Stimulated activated CD4-positive, alpha-beta T cell treated with anti-CD3 and anti-CD28 coated beads, Interleukin-15, amount 100 ng/mL, for 1 hour (primary cell): ENCODE results near the gene SLMAP.

Experiments used
- DNase-seq, 2 donors: peaks; one replicate each; pipeline ENCODE4 v3.0.0-alpha.2; 2020; ENCODE audit warnings: low read depth in 1 of 2, low spot score in 1 of 2

Gene SLMAP

DNA sequence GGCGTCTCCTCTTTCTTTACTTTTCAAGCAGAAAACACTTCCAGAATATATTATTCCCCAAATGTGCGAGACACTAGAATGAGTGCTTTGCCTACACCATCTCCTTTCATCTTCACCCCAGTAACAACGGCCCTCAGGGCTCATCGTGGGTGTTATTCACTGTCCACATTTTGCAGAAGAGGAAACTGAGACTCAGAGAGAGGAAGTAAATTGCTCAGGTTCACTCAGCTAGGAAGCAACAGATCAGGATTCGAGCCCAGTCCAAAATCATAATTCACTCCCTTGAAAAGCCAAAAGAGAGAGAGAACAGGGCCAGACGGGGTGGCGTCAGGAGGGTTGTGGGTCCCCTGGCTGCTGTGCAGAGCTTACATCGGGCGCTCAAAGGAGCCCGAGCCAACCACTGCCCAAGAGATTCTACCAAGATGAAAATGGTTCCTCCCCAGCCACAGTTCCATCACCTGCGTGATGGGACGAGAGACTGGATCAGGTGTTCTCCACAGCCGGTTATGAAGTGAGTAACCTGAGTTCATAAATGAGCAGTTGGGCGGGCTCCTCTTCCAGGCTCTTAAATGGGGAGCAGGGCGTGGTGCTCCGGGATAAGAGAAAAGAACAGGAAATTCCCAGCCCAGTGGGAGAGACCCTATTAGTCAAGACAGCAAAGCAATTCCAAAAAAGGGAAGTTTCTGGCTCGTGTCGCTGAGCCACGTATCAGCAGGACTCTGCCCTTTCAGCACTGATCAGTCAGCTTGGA is 203.5 kb downstream of the SLMAP start:
- DNase-seq: no peak

GRCh38 chr3:57960174-57960505 is 204.0 kb downstream of the SLMAP start:
- no peak for DNase-seq

DNA sequence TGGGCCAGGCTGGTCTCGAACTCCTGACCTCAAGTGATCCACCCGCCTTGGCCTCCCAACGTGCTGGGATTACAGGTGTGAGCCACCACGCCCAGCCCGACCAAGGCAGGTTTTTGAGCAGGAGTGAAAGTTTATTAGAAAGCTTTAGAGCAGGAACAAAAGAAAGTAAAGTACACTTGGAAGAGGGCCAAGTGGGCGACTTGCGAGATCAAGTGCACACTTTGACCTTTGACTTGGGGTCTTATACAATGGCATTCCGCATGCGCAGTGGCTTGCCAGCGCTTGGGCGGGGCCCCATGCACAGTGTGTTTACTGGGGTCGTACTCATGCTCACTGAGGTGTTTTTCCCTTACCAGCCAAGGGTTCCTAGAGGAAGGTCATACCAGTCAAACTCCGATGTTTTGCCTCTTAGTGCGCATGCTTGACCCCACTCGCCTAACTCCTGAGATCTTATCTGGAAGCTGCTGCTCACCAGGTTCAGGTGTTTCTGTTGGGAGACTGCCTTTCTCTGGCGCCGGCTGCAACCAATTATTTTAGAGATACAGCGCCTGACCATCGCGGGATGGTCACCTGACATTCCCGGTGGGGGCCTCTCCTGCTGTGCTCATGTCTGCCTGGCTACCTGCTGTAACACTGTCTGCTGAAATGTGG is 205.2 kb downstream of the SLMAP start:
- no peak for DNase-seq

DNA sequence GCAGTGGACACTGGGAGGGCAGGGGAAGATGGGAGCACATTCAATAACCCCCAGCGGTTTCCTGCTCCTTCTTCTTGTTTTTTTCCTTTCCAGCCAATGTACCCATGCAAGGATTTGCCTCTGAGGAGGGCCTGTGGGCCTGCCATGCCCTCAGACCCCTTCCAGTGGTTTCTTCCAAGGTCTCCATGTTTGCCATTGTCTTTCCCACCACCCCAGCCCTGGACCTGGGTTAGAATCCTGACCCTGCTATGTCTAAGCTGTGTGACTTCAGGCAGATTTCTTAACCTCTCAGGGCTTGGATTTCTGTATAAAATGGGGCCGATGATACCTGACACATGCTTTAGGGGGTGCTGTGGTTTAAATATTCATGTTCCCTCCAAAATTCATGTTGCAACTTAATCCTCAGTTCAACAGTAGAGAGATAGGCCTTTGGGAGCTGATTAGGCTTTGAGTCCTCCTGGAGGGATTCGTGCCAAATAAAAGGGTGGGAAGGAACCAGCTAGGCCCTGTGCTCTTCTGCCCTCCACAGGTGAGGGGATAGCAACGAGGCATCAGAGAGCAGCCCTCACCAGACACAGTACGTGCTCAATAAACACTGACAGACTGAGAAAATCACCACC is 205.8 kb downstream of the SLMAP start:
- DNase-seq: no peak

- DNase-seq: no peak
Observed at GRCh38 chr3:57962448-57962834, 206.3 kb downstream of the SLMAP start.

GRCh38 chr3:57963811-57964346 is 207.8 kb downstream of the SLMAP start:
- no peak for DNase-seq

DNA sequence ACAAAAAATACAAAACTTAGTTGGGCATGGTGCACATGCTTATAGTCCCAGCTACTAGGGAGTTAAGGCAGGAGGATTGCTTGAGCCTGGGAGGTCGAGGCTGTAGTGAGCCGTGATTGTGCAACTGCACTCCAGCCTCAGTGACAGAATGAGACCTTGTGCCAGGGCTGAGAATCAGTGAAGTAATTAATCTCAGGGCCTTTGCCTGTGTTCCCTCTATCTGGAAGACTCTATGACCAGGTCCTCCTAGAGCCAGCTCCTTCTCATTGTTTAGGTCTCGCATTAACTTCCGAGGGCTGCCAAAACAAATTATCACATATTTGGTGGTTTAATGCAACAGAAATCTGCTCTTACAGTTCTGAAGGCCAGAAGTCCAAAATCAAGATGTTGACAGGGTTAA is 210.7 kb downstream of the SLMAP start:
- DNase-seq: no peak

- no peak for DNase-seq
Observed at GRCh38 chr3:57967590-57967989, 211.5 kb downstream of the SLMAP start.

DNA sequence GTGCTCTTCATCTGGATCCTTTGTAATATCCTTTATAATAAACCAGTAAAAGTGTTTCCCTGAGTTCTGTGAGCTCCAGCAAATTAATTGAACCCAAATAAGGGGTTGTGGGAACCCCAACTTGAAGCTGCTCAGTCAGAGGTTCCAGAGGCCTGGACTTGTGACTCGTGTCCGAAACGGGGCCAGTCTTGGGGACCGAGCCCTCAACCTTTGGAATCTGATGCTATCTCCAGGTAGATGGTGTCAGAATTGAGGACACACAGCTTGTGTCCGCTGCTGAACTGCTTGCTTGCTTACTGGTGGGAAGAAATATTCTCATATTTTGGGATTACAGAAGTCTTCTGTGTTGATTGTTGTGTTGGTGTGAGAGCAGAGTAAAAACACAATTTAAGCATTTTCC is 212.4 kb downstream of the SLMAP start:
- DNase-seq: no peak

GRCh38 chr3:57971975-57972374 is 215.9 kb downstream of the SLMAP start:
- no peak for DNase-seq

DNA sequence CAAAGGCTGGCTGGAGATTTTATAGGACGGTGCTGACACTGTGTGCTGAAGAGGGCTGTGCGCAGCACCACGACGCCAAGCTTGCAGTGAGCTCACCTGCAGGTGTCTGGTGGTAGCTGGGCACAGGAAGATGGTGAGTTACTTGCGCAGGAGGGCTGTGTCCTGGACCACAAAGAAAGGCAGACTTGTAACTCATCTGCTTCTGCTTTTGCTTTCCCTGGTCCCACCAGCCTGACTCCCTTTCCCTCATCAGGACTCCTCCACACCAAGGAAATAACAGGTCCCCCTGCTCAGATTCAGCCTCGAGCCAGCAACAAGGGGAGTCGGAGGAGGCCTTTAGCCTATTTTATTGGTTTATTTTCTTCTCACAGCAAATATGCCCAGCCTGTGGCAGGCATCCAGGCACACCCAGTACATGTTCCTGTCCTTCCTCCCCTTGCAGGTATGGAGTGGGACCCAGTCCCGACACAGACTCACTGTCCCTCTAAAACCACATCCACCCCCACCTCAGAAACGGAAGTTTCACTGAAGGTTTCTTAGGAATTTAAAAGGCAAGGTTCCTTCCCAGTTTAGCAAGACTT is 216.5 kb downstream of the SLMAP start:
- DNase-seq: no peak

- DNase-seq: no peak
Observed at GRCh38 chr3:57973715-57974477, 217.8 kb downstream of the SLMAP start.

DNA sequence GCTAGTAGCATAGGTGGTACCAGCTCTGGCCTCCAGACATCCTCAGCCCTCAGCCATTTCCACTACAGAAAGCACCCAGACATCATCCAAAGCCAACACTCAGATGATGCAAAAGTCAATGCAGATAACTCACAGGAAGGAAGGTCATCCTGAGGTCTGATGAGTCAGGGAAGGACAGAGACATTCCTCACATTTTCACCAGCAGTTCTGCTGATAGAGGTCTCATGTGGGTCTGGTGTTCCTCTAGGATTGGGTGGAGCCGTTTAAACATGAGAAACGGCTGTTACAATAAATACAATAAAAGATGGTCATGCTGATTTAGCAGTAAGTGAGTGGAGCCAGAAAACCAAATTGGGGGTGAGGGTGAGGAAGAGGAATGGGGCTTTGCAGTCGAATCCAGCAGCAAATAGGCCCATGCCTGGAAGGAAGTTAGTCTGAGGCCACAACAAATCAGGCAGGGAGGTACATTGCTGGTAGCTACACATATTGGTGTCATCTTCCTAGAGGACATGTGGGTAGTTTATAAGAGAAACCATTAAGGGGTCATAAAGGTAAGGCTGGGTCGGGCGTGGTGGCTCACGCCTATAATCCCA is 218.8 kb downstream of the SLMAP start:
- DNase-seq: no peak

DNA sequence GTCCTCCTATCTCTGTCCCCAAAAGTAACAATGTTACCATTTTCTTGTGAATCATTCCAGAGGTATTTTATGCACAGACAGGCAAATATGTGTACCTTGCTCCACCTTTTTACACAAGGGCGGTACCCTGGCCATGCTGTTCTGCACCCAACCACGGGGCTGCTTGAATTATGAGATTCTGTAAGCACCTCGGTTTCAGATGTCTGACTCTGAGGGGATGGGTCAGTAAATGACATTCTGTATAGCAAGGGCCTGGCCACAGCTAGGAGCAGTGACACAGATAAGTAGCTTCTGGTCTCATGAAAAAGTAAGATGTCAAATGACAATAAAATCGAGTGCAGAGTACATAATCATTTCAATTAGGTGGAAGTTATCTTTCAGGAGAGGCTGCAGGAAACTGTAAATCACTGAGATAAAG is 221.7 kb downstream of the SLMAP start:
- no peak for DNase-seq

DNA sequence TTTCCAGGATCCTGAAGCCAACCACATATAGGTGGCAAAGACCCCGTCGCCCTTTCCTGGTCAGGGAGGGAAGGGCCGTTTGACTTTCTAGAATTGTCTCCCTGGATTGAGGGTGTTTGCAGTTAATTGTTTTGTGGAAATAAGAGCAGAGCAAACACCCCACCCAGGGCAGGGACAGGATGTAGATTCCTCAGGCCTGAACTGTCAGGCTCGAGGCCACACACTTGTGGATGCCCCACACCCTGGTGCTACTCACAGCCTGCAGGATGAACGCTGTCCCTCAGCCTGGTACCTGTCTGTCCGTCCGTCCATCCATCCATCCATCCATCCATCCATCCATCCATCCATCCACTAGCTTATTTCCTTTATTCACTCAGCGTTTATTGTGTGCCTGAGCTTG is 222.2 kb downstream of the SLMAP start:
- DNase-seq: no peak
